GM18873 (cell line): ENCODE measurements around the gene SOX5.

ENCODE experiments used
- ATAC-seq: cut with Tn5 transposase; IDR thresholded peaks from one replicate; pipeline ENCODE4 v1.9.1; 2021; ENCODE audit warnings: mild to moderate bottlenecking, moderate library complexity, moderate number of reproducible peaks; ENCODE audit not compliant: unreplicated experiment, low FRiP score

The SOX5 gene

GRCh38 chr12:23561364-23562345, 387.8 kb downstream of the SOX5 start:
- no peak for ATAC-seq

- ATAC-seq: peak; percentile 88
These were observed 388.9 kb downstream of the SOX5 start for GRCh38 chr12:23560611-23561010.

- ATAC-seq: no peak
These were observed 390.2 kb downstream of the SOX5 start for GRCh38 chr12:23559268-23559753.

GRCh38 chr12:23556661-23557060, 392.8 kb downstream of the SOX5 start:
- no peak for ATAC-seq

- no peak for ATAC-seq
These were observed 393.7 kb downstream of the SOX5 start for GRCh38 chr12:23555825-23556207.

- ATAC-seq: no peak
These were observed 394.2 kb downstream of the SOX5 start for GRCh38 chr12:23555180-23555824.

GRCh38 chr12:23552417-23552816, 397.1 kb downstream of the SOX5 start:
- no peak for ATAC-seq

- ATAC-seq: no peak
These were observed 398.7 kb downstream of the SOX5 start for GRCh38 chr12:23550753-23551152.

- no peak for ATAC-seq
These were observed 400.7 kb downstream of the SOX5 start for GRCh38 chr12:23548742-23549141.

- ATAC-seq: no peak
These were observed 402.7 kb downstream of the SOX5 start for GRCh38 chr12:23546756-23547155.

- ATAC-seq: no peak
These were observed 405.7 kb downstream of the SOX5 start for GRCh38 chr12:23543767-23544166.

GRCh38 chr12:23542187-23542586, 407.3 kb downstream of the SOX5 start:
- no peak for ATAC-seq

- no peak for ATAC-seq
These were observed 408.9 kb downstream of the SOX5 start for GRCh38 chr12:23540572-23540971.

- ATAC-seq: no peak
These were observed 413.2 kb downstream of the SOX5 start for GRCh38 chr12:23536293-23536692.

- ATAC-seq: no peak
These were observed 414.0 kb downstream of the SOX5 start for GRCh38 chr12:23535441-23535840.

- no peak for ATAC-seq
These were observed 415.3 kb downstream of the SOX5 start for GRCh38 chr12:23534196-23534595.

GRCh38 chr12:23533699-23534098, 415.8 kb downstream of the SOX5 start:
- ATAC-seq: no peak

- no peak for ATAC-seq
These were observed 416.2 kb downstream of the SOX5 start for GRCh38 chr12:23533265-23533664.

- ATAC-seq: no peak
These were observed 421.2 kb downstream of the SOX5 start for GRCh38 chr12:23528316-23528715.

- no peak for ATAC-seq
These were observed 423.9 kb downstream of the SOX5 start for GRCh38 chr12:23525450-23526072.

GRCh38 chr12:23523339-23523738, 426.1 kb downstream of the SOX5 start:
- no peak for ATAC-seq
